ENCODE data around the gene ZNF84. TPM values are rescaled to one million over a fixed set of nuclear protein-coding genes. Genes with fewer than 3 reads are reported as not detected.

Gene ZNF84
- 10 to 100 TPM; 19.4 to 23.5 TPM for total RNA-seq

GRCh38 chr12:133037207-133038005, at the start of gene ZNF84:
ZNF84 (plus strand) TSS chr12:133037509; CDS start chr12:133041468, 3,959 bp downstream.
- peak; percentile 89 to 97 for ATAC-seq
- peak; percentile 94 to 95 for DNase-seq (ENCODE audit: low spot score in 2 of 2)
- Mint-ChIP-seq H3K27ac (peak within 1 kb of the TSS; percentile 86 to 99), H3K36me3 (peaks cover 57 to 82% of the 10 kb centered on the region in 2 donors), H3K9me3 (peaks cover 37 to 48% of the 10 kb centered on the region in 2 donors)

- no peak for DNase-seq (ENCODE audit: low spot score in 2 of 2)
- peaks cover 72 to 82% of the 10 kb centered on the region in 2 donors for H3K36me3 Mint-ChIP-seq
- peaks cover 38 to 41% of the 10 kb centered on the region in 2 donors for H3K9me3 Mint-ChIP-seq
These were observed 38.6 kb upstream of the ZNF84 start for GRCh38 chr12:132998741-132999140.

GRCh38 chr12:133010657-133011297, 26.5 kb upstream of the ZNF84 start:
- Mint-ChIP-seq H3K9me3 (peaks cover 38 to 41% of the 10 kb centered on the region in 2 donors), H3K36me3 (peaks cover 72 to 90% of the 10 kb centered on the region in 2 donors)
- DNase-seq (ENCODE audit: low spot score in 2 of 2) = no peak

More at GRCh38 chr12:132998741-132999140, 38.6 kb upstream of the ZNF84 start:
- H3K27ac Mint-ChIP-seq = no peak overlapping the region
- ATAC-seq = no peak

GRCh38 chr12:133023566-133023965, 13.7 kb upstream of the ZNF84 start:
- peaks cover 46 to 57% of the 10 kb centered on the region in 2 donors for H3K36me3 Mint-ChIP-seq
- DNase-seq (ENCODE audit: low spot score in 2 of 2) = no peak
- H3K9me3 Mint-ChIP-seq = peaks cover 43 to 44% of the 10 kb centered on the region in 2 donors
- no peak for ATAC-seq
- no peak overlapping the region for H3K27ac Mint-ChIP-seq

More at GRCh38 chr12:133010657-133011297, 26.5 kb upstream of the ZNF84 start:
- ATAC-seq = no peak
- no peak overlapping the region for H3K27ac Mint-ChIP-seq

- no peak for DNase-seq (ENCODE audit: low spot score in 2 of 2)
- ATAC-seq = no peak
- peaks cover 37 to 43% of the 10 kb centered on the region in 2 donors for H3K36me3 Mint-ChIP-seq
- H3K9me3 Mint-ChIP-seq = peaks cover 34 to 36% of the 10 kb centered on the region in 2 donors
- H3K27ac Mint-ChIP-seq = no peak overlapping the region
These were observed 10.3 kb upstream of the ZNF84 start for GRCh38 chr12:133026996-133027395.

GRCh38 chr12:133038118-133038709, 905 bp downstream of the ZNF84 start:
- H3K27ac Mint-ChIP-seq = peak overlapping the region; percentile 66 to 86
- H3K36me3 Mint-ChIP-seq = peaks cover 64 to 88% of the 10 kb centered on the region in 2 donors
- peaks cover 43 to 53% of the 10 kb centered on the region in 2 donors for H3K9me3 Mint-ChIP-seq
- no peak for DNase-seq (ENCODE audit: low spot score in 2 of 2)
- ATAC-seq = no peak

GRCh38 chr12:133046698-133047097, 9.4 kb downstream of the ZNF84 start:
- ATAC-seq (no peak), DNase-seq (ENCODE audit: low spot score in 2 of 2) (no peak)
- peaks cover 93 to 100% of the 10 kb centered on the region in 2 donors for H3K36me3 Mint-ChIP-seq
- H3K27ac Mint-ChIP-seq = no peak overlapping the region
- peaks cover 65 to 67% of the 10 kb centered on the region in 2 donors for H3K9me3 Mint-ChIP-seq

GRCh38 chr12:133057446-133057845, 20.1 kb downstream of the ZNF84 start:
- peaks cover 37 to 50% of the 10 kb centered on the region in 2 donors for H3K9me3 Mint-ChIP-seq
- ATAC-seq (no peak), DNase-seq (ENCODE audit: low spot score in 2 of 2) (no peak)
- H3K27ac Mint-ChIP-seq = no peak overlapping the region
- H3K36me3 Mint-ChIP-seq = peaks cover 64 to 69% of the 10 kb centered on the region in 2 donors

GRCh38 chr12:133058203-133059113, 21.1 kb downstream of the ZNF84 start:
- no peak for DNase-seq (ENCODE audit: low spot score in 2 of 2)
- Mint-ChIP-seq H3K27ac (peak overlapping the region; percentile 4 to 88), H3K9me3 (peaks cover 38 to 42% of the 10 kb centered on the region in 2 donors), H3K36me3 (peaks cover 64 to 69% of the 10 kb centered on the region in 2 donors)
- no peak for ATAC-seq

- H3K9me3 Mint-ChIP-seq = peaks cover 50 to 58% of the 10 kb centered on the region in 2 donors
These were observed 24.6 kb downstream of the ZNF84 start for GRCh38 chr12:133061954-133062353.

GRCh38 chr12:133063556-133063955, 26.2 kb downstream of the ZNF84 start:
- ATAC-seq (peak in 1 of 2 donors; percentile 89), DNase-seq (ENCODE audit: low spot score in 2 of 2) (no peak)
- Mint-ChIP-seq H3K9me3 (peaks cover 45 to 51% of the 10 kb centered on the region in 2 donors), H3K36me3 (peaks cover 64 to 76% of the 10 kb centered on the region in 2 donors), H3K27ac (no peak overlapping the region)

More at GRCh38 chr12:133061954-133062353, 24.6 kb downstream of the ZNF84 start:
- DNase-seq (ENCODE audit: low spot score in 2 of 2) = no peak
- no peak overlapping the region for H3K27ac Mint-ChIP-seq
- peaks cover 70 to 81% of the 10 kb centered on the region in 2 donors for H3K36me3 Mint-ChIP-seq
- no peak for ATAC-seq

- no peak for DNase-seq (ENCODE audit: low spot score in 2 of 2)
- H3K9me3 Mint-ChIP-seq = peaks cover 26 to 33% of the 10 kb centered on the region in 2 donors
- no peak for ATAC-seq
These were observed 36.5 kb downstream of the ZNF84 start for GRCh38 chr12:133073836-133074235.

GRCh38 chr12:133080026-133080367, 42.7 kb downstream of the ZNF84 start:
- peaks cover 53 to 56% of the 10 kb centered on the region in 2 donors for H3K36me3 Mint-ChIP-seq
- no peak overlapping the region for H3K27ac Mint-ChIP-seq
- ATAC-seq (peak; percentile 83 to 86), DNase-seq (ENCODE audit: low spot score in 2 of 2) (peak in 1 of 2 donors; percentile 87)
- peaks cover 35 to 38% of the 10 kb centered on the region in 2 donors for H3K9me3 Mint-ChIP-seq

More at GRCh38 chr12:133073836-133074235, 36.5 kb downstream of the ZNF84 start:
- no peak overlapping the region for H3K27ac Mint-ChIP-seq
- peaks cover 25 to 36% of the 10 kb centered on the region in 2 donors for H3K36me3 Mint-ChIP-seq

- ATAC-seq = peak; percentile 79 to 80
- H3K9me3 Mint-ChIP-seq = peaks cover 30 to 34% of the 10 kb centered on the region in 2 donors
These were observed 43.3 kb downstream of the ZNF84 start, which contains the start of gene ZNF140 for GRCh38 chr12:133080368-133081158. ZNF140 (plus strand) TSS chr12:133080923; CDS start chr12:133081321, 398 bp downstream.

More at GRCh38 chr12:133080368-133081158, 43.3 kb downstream of the ZNF84 start, which contains the start of gene ZNF140:
- peaks cover 59 to 62% of the 10 kb centered on the region in 2 donors for H3K36me3 Mint-ChIP-seq
- no peak within 1 kb of the TSS for H3K27ac Mint-ChIP-seq
- DNase-seq (ENCODE audit: low spot score in 2 of 2) = peak; percentile 91 to 92

All from activated naive CD4-positive, alpha-beta T cell treated with anti-CD3 and anti-CD28 coated beads, Interleukin-2, amount 50 U/mL, for 72 hours (primary cell).